ENCODE measurements around the gene FERMT2. TPM values are rescaled to one million over a fixed set of nuclear protein-coding genes. Genes with fewer than 3 reads are reported as not detected.

The FERMT2 gene, protein sequence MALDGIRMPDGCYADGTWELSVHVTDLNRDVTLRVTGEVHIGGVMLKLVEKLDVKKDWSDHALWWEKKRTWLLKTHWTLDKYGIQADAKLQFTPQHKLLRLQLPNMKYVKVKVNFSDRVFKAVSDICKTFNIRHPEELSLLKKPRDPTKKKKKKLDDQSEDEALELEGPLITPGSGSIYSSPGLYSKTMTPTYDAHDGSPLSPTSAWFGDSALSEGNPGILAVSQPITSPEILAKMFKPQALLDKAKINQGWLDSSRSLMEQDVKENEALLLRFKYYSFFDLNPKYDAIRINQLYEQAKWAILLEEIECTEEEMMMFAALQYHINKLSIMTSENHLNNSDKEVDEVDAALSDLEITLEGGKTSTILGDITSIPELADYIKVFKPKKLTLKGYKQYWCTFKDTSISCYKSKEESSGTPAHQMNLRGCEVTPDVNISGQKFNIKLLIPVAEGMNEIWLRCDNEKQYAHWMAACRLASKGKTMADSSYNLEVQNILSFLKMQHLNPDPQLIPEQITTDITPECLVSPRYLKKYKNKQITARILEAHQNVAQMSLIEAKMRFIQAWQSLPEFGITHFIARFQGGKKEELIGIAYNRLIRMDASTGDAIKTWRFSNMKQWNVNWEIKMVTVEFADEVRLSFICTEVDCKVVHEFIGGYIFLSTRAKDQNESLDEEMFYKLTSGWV
- total RNA-seq = 100 to 1,000 TPM; 364 to 398 (median 388) TPM

- H3K27me3 ChIP-seq = no peaks in the 10 kb centered on the region
- H3K27ac ChIP-seq = peak within 1 kb of the TSS; percentile 97 to 100 (median 98)
- peaks cover 0 to 59% (median 9%) of the 10 kb centered on the region in 3 donors for H3K4me1 ChIP-seq
- peaks cover 0 to 8% of the 10 kb centered on the region in 2 donors for H3K36me3 ChIP-seq
- no peaks in the 10 kb centered on the region for H3K9me3 ChIP-seq
- H3K4me3 ChIP-seq = peak within 1 kb of the TSS; percentile 83 to 93
- ATAC-seq = peak; percentile 95
- 0% methylated on average over 2 of the region's 95 CpGs; no CpG with 5 or more reads in 1 of the 2 donors for WGBS, 2 donors (ENCODE audit: low coverage in 1 of 2)
- TF ChIP-seq, protein P1, sequence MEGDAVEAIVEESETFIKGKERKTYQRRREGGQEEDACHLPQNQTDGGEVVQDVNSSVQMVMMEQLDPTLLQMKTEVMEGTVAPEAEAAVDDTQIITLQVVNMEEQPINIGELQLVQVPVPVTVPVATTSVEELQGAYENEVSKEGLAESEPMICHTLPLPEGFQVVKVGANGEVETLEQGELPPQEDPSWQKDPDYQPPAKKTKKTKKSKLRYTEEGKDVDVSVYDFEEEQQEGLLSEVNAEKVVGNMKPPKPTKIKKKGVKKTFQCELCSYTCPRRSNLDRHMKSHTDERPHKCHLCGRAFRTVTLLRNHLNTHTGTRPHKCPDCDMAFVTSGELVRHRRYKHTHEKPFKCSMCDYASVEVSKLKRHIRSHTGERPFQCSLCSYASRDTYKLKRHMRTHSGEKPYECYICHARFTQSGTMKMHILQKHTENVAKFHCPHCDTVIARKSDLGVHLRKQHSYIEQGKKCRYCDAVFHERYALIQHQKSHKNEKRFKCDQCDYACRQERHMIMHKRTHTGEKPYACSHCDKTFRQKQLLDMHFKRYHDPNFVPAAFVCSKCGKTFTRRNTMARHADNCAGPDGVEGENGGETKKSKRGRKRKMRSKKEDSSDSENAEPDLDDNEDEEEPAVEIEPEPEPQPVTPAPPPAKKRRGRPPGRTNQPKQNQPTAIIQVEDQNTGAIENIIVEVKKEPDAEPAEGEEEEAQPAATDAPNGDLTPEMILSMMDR (IDR thresholded peaks at IDR 0.05) = no peak
- peak; percentile 71 for TF ChIP-seq POLR2AphosphoS5 (IDR thresholded peaks at IDR 0.05)
- TF ChIP-seq EP300 (IDR thresholded peaks at IDR 0.05) = no peak
- TF ChIP-seq POLR2A (IDR thresholded peaks at IDR 0.05) = peak; percentile 91 to 92
Observed at GRCh38 chr14:52950898-52951680, at the start of gene FERMT2. Gene FERMT2, minus strand, starts transcription at chr14:52951050. Its CDS starts 482 bp downstream, at chr14:52950568.

DNA sequence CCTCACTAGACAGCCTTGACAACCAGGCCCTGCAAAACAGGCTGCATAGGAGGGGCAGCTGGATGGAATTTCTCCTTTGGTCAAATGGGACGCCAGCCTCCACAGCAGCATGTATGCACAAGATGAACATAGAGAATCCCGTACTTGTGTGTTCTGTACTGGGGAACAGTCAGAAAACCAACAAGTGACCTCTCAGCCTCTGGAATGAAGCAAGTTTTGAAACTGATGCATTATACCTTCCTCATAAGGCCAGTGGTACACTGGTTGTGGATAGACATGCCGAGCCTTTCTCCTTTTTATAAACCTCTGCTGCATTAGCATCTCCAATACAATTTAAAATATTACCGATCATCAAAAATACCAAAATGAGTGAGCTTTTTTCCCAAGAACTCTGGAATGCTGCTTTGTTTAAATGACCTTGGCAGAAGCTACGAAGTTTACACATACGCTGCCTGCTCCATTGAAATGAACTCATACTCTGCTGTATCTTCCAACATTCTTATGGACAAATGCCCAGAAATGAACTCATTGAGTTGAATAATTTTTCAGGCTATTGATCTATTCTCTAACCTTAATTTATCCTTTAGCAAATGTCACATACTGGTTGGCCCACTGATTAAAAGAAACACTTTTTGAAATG lies 47.6 kb upstream of the FERMT2 start:
- peak; percentile 61 for ATAC-seq
- no peak overlapping the region for H3K4me3 ChIP-seq
- H3K9me3 ChIP-seq = no peaks in the 10 kb centered on the region
- TF ChIP-seq POLR2AphosphoS5 (IDR thresholded peaks at IDR 0.05) (peak; percentile 46), POLR2A (IDR thresholded peaks at IDR 0.05) (no peak), EP300 (IDR thresholded peaks at IDR 0.05) (no peak)
- TF ChIP-seq, protein P1 (IDR thresholded peaks at IDR 0.05) = no peak
- H3K36me3 ChIP-seq = no peaks in the 10 kb centered on the region
- H3K4me1 ChIP-seq = peaks cover 5 to 26% (median 22%) of the 10 kb centered on the region in 3 donors
- no peaks in the 10 kb centered on the region for H3K27me3 ChIP-seq
- H3K27ac ChIP-seq = peak overlapping the region; percentile 51 to 85 (median 76)
- WGBS, 2 donors (ENCODE audit: low coverage in 1 of 2) = 8 to 12% methylated on average over 5 of the region's 6 CpGs

DNA sequence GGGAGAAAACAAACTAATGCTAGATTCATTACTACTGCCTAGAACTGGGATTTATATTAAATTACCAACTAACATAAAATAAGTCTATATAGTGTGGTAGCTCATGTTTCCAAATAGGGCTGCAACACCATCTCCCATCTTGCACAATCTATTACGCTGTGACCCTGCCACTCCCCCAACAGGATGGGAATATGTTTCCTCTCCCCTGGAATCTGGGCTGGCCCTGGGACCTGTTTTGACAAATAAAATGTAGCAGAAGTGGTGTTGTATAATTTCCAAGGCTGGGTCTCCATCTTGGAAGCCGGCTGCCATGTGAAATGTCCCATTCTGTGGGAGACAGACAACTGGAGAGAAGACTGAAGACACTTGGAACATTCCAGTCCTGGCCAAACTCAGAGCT lies 45.6 kb upstream of the FERMT2 start:
- no peaks in the 10 kb centered on the region for H3K9me3 ChIP-seq
- peak; percentile 54 for ATAC-seq
- no peak overlapping the region for H3K4me3 ChIP-seq
- peaks cover 5 to 17% (median 9%) of the 10 kb centered on the region in 3 donors for H3K4me1 ChIP-seq
- H3K36me3 ChIP-seq = no peaks in the 10 kb centered on the region
- H3K27ac ChIP-seq = peak overlapping the region in 1 of 4 donors; percentile 15
- TF ChIP-seq EP300 (IDR thresholded peaks at IDR 0.05) (no peak), POLR2A (IDR thresholded peaks at IDR 0.05) (no peak), POLR2AphosphoS5 (IDR thresholded peaks at IDR 0.05) (no peak)
- TF ChIP-seq, protein P1 (IDR thresholded peaks at IDR 0.05) = no peak
- 73 to 93% methylated on average over 2 of the region's 2 CpGs for WGBS, 2 donors (ENCODE audit: low coverage in 1 of 2)
- no peaks in the 10 kb centered on the region for H3K27me3 ChIP-seq

DNA sequence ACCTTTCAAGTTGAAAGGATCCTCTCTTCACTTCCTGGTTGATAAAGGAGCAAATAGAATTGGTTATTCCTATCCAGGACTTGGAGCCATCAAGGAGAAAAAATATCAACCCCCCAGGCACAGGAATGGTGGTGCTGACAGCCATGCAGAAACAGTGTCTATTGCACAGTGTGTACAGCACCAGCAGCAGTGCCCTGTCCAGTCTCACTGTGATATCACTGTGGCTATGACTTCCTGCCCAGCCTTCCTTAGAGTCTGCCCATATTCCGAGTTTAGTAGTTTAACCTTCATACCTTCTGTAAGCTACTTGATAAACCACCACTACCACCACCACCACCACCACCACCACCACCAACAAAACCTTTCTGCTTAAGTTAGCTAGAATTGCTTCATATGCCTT lies 45.1 kb upstream of the FERMT2 start:
- Histone ChIP-seq H3K36me3 (no peaks in the 10 kb centered on the region), H3K4me3 (no peak overlapping the region), H3K4me1 (peaks cover 5 to 15% (median 8%) of the 10 kb centered on the region in 3 donors), H3K9me3 (no peaks in the 10 kb centered on the region), H3K27ac (no peak overlapping the region), H3K27me3 (no peaks in the 10 kb centered on the region)
- ATAC-seq = no peak
- TF ChIP-seq EP300 (IDR thresholded peaks at IDR 0.05) (no peak), POLR2A (IDR thresholded peaks at IDR 0.05) (no peak), POLR2AphosphoS5 (IDR thresholded peaks at IDR 0.05) (no peak)
- TF ChIP-seq, protein P1 (IDR thresholded peaks at IDR 0.05) = no peak
- WGBS, 2 donors (ENCODE audit: low coverage in 1 of 2) = 63% methylated on average over 1 of the region's 1 CpG; no CpG with 5 or more reads in 1 of the 2 donors
